ENCODE results near the gene ZDHHC19. TPM values are rescaled to one million over a fixed set of nuclear protein-coding genes. Genes with fewer than 3 reads are reported as not detected.
A peak's percentile ranks its signal among the peaks of the same experiment; 100 is the strongest.

The ZDHHC19 gene
- total RNA-seq, 2 experiments from 2014 or later: not detected

- H3K36me3 ChIP-seq (ENCODE audit: insufficient read depth, low read length): no peaks in the 10 kb centered on the region
- no peak overlapping the region for H3K27ac Mint-ChIP-seq
- no peak for DNase-seq
- no peak for TF ChIP-seq CTCF (IDR thresholded peaks at IDR 0.05)
- H3K36me3 Mint-ChIP-seq (ENCODE audit: low read depth): no peaks in the 10 kb centered on the region
- no peaks in the 10 kb centered on the region for H3K27me3 ChIP-seq (ENCODE audit: control insufficient read depth in 1 of 2, insufficient read depth in 2 of 2, low read length in 2 of 2)
- CTCF ChIA-PET: no interaction called here
- no peak overlapping the region for H3K27ac ChIP-seq (ENCODE audit: low read depth in 1 of 2, low read length in 2 of 2)
- H3K9me3 ChIP-seq (ENCODE audit: control insufficient read depth in 1 of 2, insufficient read depth in 1 of 2, low read length in 2 of 2): no peaks in the 10 kb centered on the region
- ATAC-seq (ENCODE audit: poor library complexity): no peak
- H3K9me3 Mint-ChIP-seq: no peaks in the 10 kb centered on the region
- H3K4me3 Mint-ChIP-seq: no peak overlapping the region
- H3K4me3 ChIP-seq (ENCODE audit: low read length): no peak overlapping the region
- peaks cover 4% of the 10 kb centered on the region for H3K27me3 Mint-ChIP-seq
- intact Hi-C loops (cut with DNase I, micrococcal nuclease): no loop called here
- POLR2A ChIA-PET: no interaction called here
- peaks cover 16% of the 10 kb centered on the region for H3K4me1 ChIP-seq (ENCODE audit: insufficient read depth, low read length)
- H3K4me1 Mint-ChIP-seq (ENCODE audit: low read depth): peaks cover 10% of the 10 kb centered on the region
Observed at GRCh38 chr3:196222876-196223595, 11.8 kb upstream of the ZDHHC19 start.

GRCh38 chr3:196220991-196221390, 9.8 kb upstream of the ZDHHC19 start:
- H3K4me1 Mint-ChIP-seq (ENCODE audit: low read depth): peaks cover 10% of the 10 kb centered on the region
- CTCF ChIA-PET: interaction anchor here (0.6 kb wide), 1 partner anchor 54 kb away, joined by 3 read pairs; no protein-coding TSS in a partner anchor
- no peaks in the 10 kb centered on the region for H3K9me3 Mint-ChIP-seq
- no peaks in the 10 kb centered on the region for H3K36me3 ChIP-seq (ENCODE audit: insufficient read depth, low read length)
- POLR2A ChIA-PET: interaction anchor here (0.6 kb wide), 1 partner anchor 281 kb away, joined by 5 read pairs; no protein-coding TSS in a partner anchor
- H3K27me3 ChIP-seq (ENCODE audit: control insufficient read depth in 1 of 2, insufficient read depth in 2 of 2, low read length in 2 of 2): no peaks in the 10 kb centered on the region
- intact Hi-C loops (cut with DNase I, micrococcal nuclease): no loop called here
- H3K27me3 Mint-ChIP-seq: peaks cover 4% of the 10 kb centered on the region
- H3K4me3 Mint-ChIP-seq: no peak overlapping the region
- no peaks in the 10 kb centered on the region for H3K9me3 ChIP-seq (ENCODE audit: control insufficient read depth in 1 of 2, insufficient read depth in 1 of 2, low read length in 2 of 2)
- TF ChIP-seq CTCF (IDR thresholded peaks at IDR 0.05): no peak
- peaks cover 16% of the 10 kb centered on the region for H3K4me1 ChIP-seq (ENCODE audit: insufficient read depth, low read length)
- ATAC-seq (ENCODE audit: poor library complexity) (no peak), DNase-seq (no peak)
- no peaks in the 10 kb centered on the region for H3K36me3 Mint-ChIP-seq (ENCODE audit: low read depth)
- H3K4me3 ChIP-seq (ENCODE audit: low read length): no peak overlapping the region
- no peak overlapping the region for H3K27ac Mint-ChIP-seq
- H3K27ac ChIP-seq (ENCODE audit: low read depth in 1 of 2, low read length in 2 of 2): no peak overlapping the region

- peak overlapping the region; percentile 36 for H3K27ac Mint-ChIP-seq
- Histone ChIP-seq H3K27me3 (ENCODE audit: control insufficient read depth in 1 of 2, insufficient read depth in 2 of 2, low read length in 2 of 2) (no peaks in the 10 kb centered on the region), H3K36me3 (ENCODE audit: insufficient read depth, low read length) (no peaks in the 10 kb centered on the region), H3K9me3 (ENCODE audit: control insufficient read depth in 1 of 2, insufficient read depth in 1 of 2, low read length in 2 of 2) (no peaks in the 10 kb centered on the region), H3K4me3 (ENCODE audit: low read length) (no peak overlapping the region), H3K27ac (ENCODE audit: low read depth in 1 of 2, low read length in 2 of 2) (no peak overlapping the region), H3K4me1 (ENCODE audit: insufficient read depth, low read length) (peaks cover 16% of the 10 kb centered on the region)
- peaks cover 4% of the 10 kb centered on the region for H3K27me3 Mint-ChIP-seq
- POLR2A ChIA-PET: interaction anchor here (2.3 kb wide), 1 partner anchor 14 kb away, joined by 6 read pairs; no protein-coding TSS in a partner anchor
- H3K4me1 Mint-ChIP-seq (ENCODE audit: low read depth): peaks cover 10% of the 10 kb centered on the region
- no peak for TF ChIP-seq CTCF (IDR thresholded peaks at IDR 0.05)
- H3K9me3 Mint-ChIP-seq: no peaks in the 10 kb centered on the region
- H3K36me3 Mint-ChIP-seq (ENCODE audit: low read depth): no peaks in the 10 kb centered on the region
- intact Hi-C loops (cut with DNase I, micrococcal nuclease): no loop called here
- H3K4me3 Mint-ChIP-seq: peak overlapping the region; percentile 42
- peak in 1 of 14 experiments; percentile 43 for DNase-seq
- no peak for ATAC-seq (ENCODE audit: poor library complexity)
- CTCF ChIA-PET: interaction anchor here (0.6 kb wide), 1 partner anchor 54 kb away, joined by 3 read pairs; no protein-coding TSS in a partner anchor
Observed at GRCh38 chr3:196220587-196220986, 9.4 kb upstream of the ZDHHC19 start.

Measured in CD4-positive, alpha-beta T cell (primary cell).